Liver (tissue), 9 donors: ENCODE data around the gene SRSF2. TPM values are rescaled to one million over a fixed set of nuclear protein-coding genes. Genes with fewer than 3 reads are reported as not detected.

ENCODE experiments used
- DNase-seq: peaks from one replicate; pipeline ENCODE4 v3.0.0-alpha.2; 2017; ENCODE audit warnings: low spot score
- H3K27ac ChIP-seq, 2 donors: one replicate each; pipeline ENCODE4 v1.7.0; 2013; ENCODE audit warnings: inconsistent platforms in 2 of 2, low read length in 2 of 2, control low read depth in 1 of 2, low read depth in 1 of 2, mild to moderate bottlenecking in 1 of 2
- H3K27me3 ChIP-seq, 4 donors: one replicate each; pipeline versions ENCODE4 v1.6.1 to v1.7.0; 2013; ENCODE audit warnings: low read length in 3 of 4, inconsistent platforms in 1 of 4, mild to moderate bottlenecking in 1 of 4, moderate library complexity in 1 of 4; ENCODE audit not compliant: control insufficient read depth in 4 of 4, insufficient read depth in 4 of 4
- H3K36me3 ChIP-seq, 4 donors: one replicate each; pipeline versions ENCODE4 v1.6.1 to v1.7.0; 2013; ENCODE audit warnings: low read length in 3 of 4, mild to moderate bottlenecking in 3 of 4, low read depth in 1 of 4, moderate library complexity in 1 of 4; ENCODE audit not compliant: control insufficient read depth in 4 of 4, insufficient read depth in 3 of 4
- H3K4me1 ChIP-seq, 4 donors: one replicate each; pipeline versions ENCODE4 v1.6.1 to v1.7.0; 2013; ENCODE audit warnings: low read length in 3 of 4, mild to moderate bottlenecking in 3 of 4, moderate library complexity in 1 of 4; ENCODE audit not compliant: control insufficient read depth in 4 of 4, insufficient read depth in 4 of 4
- H3K4me3 ChIP-seq, 3 donors: one replicate each; pipeline versions ENCODE4 v1.6.1 to v1.7.0; 2013; ENCODE audit warnings: low read length in 3 of 3, control low read depth in 1 of 3, low read depth in 1 of 3, mild to moderate bottlenecking in 1 of 3
- H3K9ac ChIP-seq, 2 donors: one replicate each; pipeline ENCODE4 v1.7.0; 2013; ENCODE audit warnings: low read length in 2 of 2, mild to moderate bottlenecking in 2 of 2, moderate library complexity in 2 of 2, control low read depth in 1 of 2, low read depth in 1 of 2
- H3K9me3 ChIP-seq, 4 donors: one replicate each; pipeline versions ENCODE4 v1.6.1 to v1.7.0; 2013; ENCODE audit warnings: low read length in 3 of 4; ENCODE audit not compliant: control insufficient read depth in 4 of 4
- ATF3 ChIP-seq: IDR thresholded peaks from 2 replicates; pipeline ENCODE4 v1.6.1; 2016; ENCODE audit warnings: antibody characterized with exemption
- CTCF ChIP-seq: fragments of 150-350 bp; IDR thresholded peaks from 2 replicates; pipeline ENCODE4 v1.5.1; 2017; ENCODE audit warnings: improper control_type of control experiment, low read depth, low read length; ENCODE audit not compliant: missing input control
- FOXA2 ChIP-seq: IDR thresholded peaks from 2 replicates; pipeline ENCODE4 v1.6.1; 2016; ENCODE audit warnings: antibody characterized with exemption
- HNF4A ChIP-seq, 2 donors: conservative IDR thresholded peaks; 2 replicates each; pipeline ENCODE4 v1.6.1; 2016; ENCODE audit warnings: antibody characterized with exemption in 2 of 2, mild to moderate bottlenecking in 2 of 2
- HNF4G ChIP-seq: IDR thresholded peaks from 2 replicates; pipeline ENCODE4 v1.6.1; 2016; ENCODE audit warnings: antibody characterized with exemption
- RXRA ChIP-seq, 2 donors: IDR thresholded peaks; 2 replicates each; pipeline ENCODE4 v1.6.1; 2017 to 2018; ENCODE audit warnings: antibody characterized with exemption in 2 of 2, mild to moderate bottlenecking in 1 of 2
- TAF1 ChIP-seq: conservative IDR thresholded peaks from 2 replicates; pipeline ENCODE4 v1.6.1; 2016; ENCODE audit warnings: antibody characterized with exemption, mild to moderate bottlenecking
- YY1 ChIP-seq: IDR thresholded peaks from 2 replicates; pipeline ENCODE4 v1.6.1; 2016; ENCODE audit warnings: antibody characterized with exemption, mild to moderate bottlenecking
- ZBTB33 ChIP-seq: IDR thresholded peaks from 2 replicates; pipeline ENCODE4 v1.6.1; 2016; ENCODE audit warnings: antibody characterized with exemption
- WGBS: extraction: QIAGEN DNeasy Blood & Tissue Kit; methylation state at CpG from one replicate; pipeline ENCODE4 v1.1.7; 2013; 5-methylcytosine and 5-hydroxymethylcytosine counted together
- polyA plus RNA-seq, 2 donors: library from polyadenylated mRNA; stranded (reverse) in 1 of 2; unstranded in 1 of 2; fragments of 200-250 nt in 1 of 2; fragments of >200 nt in 1 of 2; fragmentation: Nextera tagmentation in 1 of 2; extraction: Ambion mirVana in 1 of 2; gene quantifications; one replicate each; pipeline versions ENCODE4 v1.2.1 to v1.2.3, GENCODE V29; 2013 to 2015
- total RNA-seq, 2 donors: library from RNA; depleted of rRNA; stranded (reverse); fragments of >200 nt; gene quantifications; one replicate each; pipeline ENCODE4 v1.2.3, GENCODE V29; 2014
- donor health status: healthy.
- donor health status: healthy.
- donor health status: healthy.
- donor health status: healthy.
- donor health status: healthy.

The SRSF2 gene
- total and polyA plus RNA-seq, 4 donors = 66.5 to 184 (median 150) TPM

GRCh38 chr17:76716839-76717215, 20.3 kb downstream of the SRSF2 start (continued):
- no peak for TF ChIP-seq TAF1
- TF ChIP-seq FOXA2 = no peak

GRCh38 chr17:76716146-76716838, 20.8 kb downstream of the SRSF2 start:
- no peak overlapping the region for H3K4me3 ChIP-seq
- no peaks in the 10 kb centered on the region for H3K27me3 ChIP-seq
- 77% methylated on average over 13 of the region's 13 CpGs for WGBS
- peak overlapping the region; percentile 33 to 58 for H3K27ac ChIP-seq
- TF ChIP-seq HNF4A (conservative IDR thresholded peaks at IDR 0.05) = peak; percentile 11 to 37
- no peak for TF ChIP-seq ZBTB33
- peaks cover 11 to 58% (median 50%) of the 10 kb centered on the region in 4 donors for H3K36me3 ChIP-seq
- no peaks in the 10 kb centered on the region for H3K9me3 ChIP-seq
- peak; percentile 82 for DNase-seq
- no peak overlapping the region for H3K9ac ChIP-seq
- H3K4me1 ChIP-seq = peaks cover 0 to 12% (median 4%) of the 10 kb centered on the region in 4 donors

GRCh38 chr17:76715496-76715830, 21.7 kb downstream of the SRSF2 start:
- peak overlapping the region; percentile 22 to 58 for H3K27ac ChIP-seq
- H3K9me3 ChIP-seq = no peaks in the 10 kb centered on the region

More at GRCh38 chr17:76715496-76715830, 21.7 kb downstream of the SRSF2 start:
- TF ChIP-seq HNF4A (conservative IDR thresholded peaks at IDR 0.05) = no peak
- no peak for TF ChIP-seq RXRA (IDR thresholded peaks at IDR 0.05)
- no peak for TF ChIP-seq ATF3
- TF ChIP-seq CTCF = no peak
- TF ChIP-seq HNF4G = no peak
- TF ChIP-seq YY1 = no peak
- no peaks in the 10 kb centered on the region for H3K27me3 ChIP-seq
- no peak overlapping the region for H3K4me3 ChIP-seq
- H3K4me1 ChIP-seq = peaks cover 0 to 16% (median 8%) of the 10 kb centered on the region in 4 donors
- peaks cover 10 to 50% (median 42%) of the 10 kb centered on the region in 4 donors for H3K36me3 ChIP-seq
- no peak for DNase-seq
- H3K9ac ChIP-seq = no peak overlapping the region
- 93% methylated on average over 2 of the region's 2 CpGs for WGBS
